HepG2 (cell line): ENCODE results near the gene ALKBH4. TPM values are rescaled to one million over a fixed set of nuclear protein-coding genes. Genes with fewer than 3 reads are reported as not detected.

Experiments used
- ATAC-seq: fragments of 200-7000 bp; cut with Tn5 transposase; 3 replicates; pipeline ENCODE4 v1.9.1; 2020; ENCODE audit warnings: mild to moderate bottlenecking, moderate library complexity
- BruUV-seq: library from RNA; stranded (reverse); fragments of 400-500 nt; replicated peaks from 2 replicates; lab custom pipeline; 2021; lab: Mats Ljungman, UMichigan
- CTCF ChIA-PET: fragments of 300-600 bp; formaldehyde crosslinking; extraction: SDS; loops from one replicate; lab custom pipeline; 2021; ENCODE audit warnings: low total read pairs, inconsistent platforms, low intra/inter-chr PET ratio; lab: Yijun Ruan, JAX
- POLR2A ChIA-PET: fragments of 350-600 bp; sonication (Branson Sonifier 250); formaldehyde crosslinking; loops from one replicate; lab custom pipeline; 2020; ENCODE audit warnings: antibody characterized with exemption, inconsistent platforms; lab: Yijun Ruan, JAX
- DNase-seq: peaks from one replicate; pipeline ENCODE4 v3.0.0-alpha.2; 2015; ENCODE audit warnings: low spot score
- FAIRE-seq: peaks from 3 replicates; lab custom pipeline; 2011; peaks lifted over from hg19 to GRCh38; lab: Jason Lieb, UNC
- H2AFZ ChIP-seq: one replicate; pipeline ENCODE4 v1.6.1; 2011; ENCODE audit warnings: low read length, inconsistent platforms
- H3K27ac ChIP-seq: fragments of 300-600 bp; 3 replicates; pipeline ENCODE4 v1.8.0; 2011; ENCODE audit warnings: mixed run types, mild to moderate bottlenecking, mixed read lengths, low read length, inconsistent platforms; ENCODE audit not compliant: insufficient read depth; ENCODE audit errors: extremely low read length
- H3K27me3 ChIP-seq, 2 experiments: fragments of 200-600 bp in 1 of 2; 2 replicates in 1 of 2; 3 replicates in 1 of 2; pipeline versions ENCODE4 v1.6.0 to v1.8.0; 2011; ENCODE audit warnings: low read length in 2 of 2, mild to moderate bottlenecking in 2 of 2, moderate library complexity in 2 of 2, inconsistent platforms in 1 of 2; ENCODE audit not compliant: insufficient read depth in 2 of 2, control insufficient read depth in 1 of 2
- H3K36me3 ChIP-seq, 2 experiments: fragments of 200-600 bp in 1 of 2; replicated peaks in 1 of 2; 2 replicates in 1 of 2; 3 replicates in 1 of 2; pipeline versions ENCODE4 v1.5.1 to v1.8.0; 2011; ENCODE audit warnings: low read length in 2 of 2, inconsistent platforms in 1 of 2; ENCODE audit not compliant: insufficient read depth in 2 of 2, control insufficient read depth in 1 of 2
- H3K4me1 ChIP-seq: 2 replicates; pipeline ENCODE4 v1.5.1; 2012; ENCODE audit warnings: low read length, inconsistent platforms; ENCODE audit not compliant: insufficient read depth
- H3K4me2 ChIP-seq: 2 replicates; pipeline ENCODE4 v1.6.0; 2011; ENCODE audit warnings: low read depth, low read length, inconsistent platforms
- H3K4me3 ChIP-seq, 3 experiments: fragments of 200-600 bp in 1 of 3; sonication (generic), shearing (Covaris generic) in 1 of 3; replicated peaks in 1 of 3; 2 replicates each; pipeline ENCODE4 v1.5.1; 2011 to 2016; ENCODE audit warnings: low read length in 3 of 3, inconsistent platforms in 2 of 3, low read depth in 2 of 3, mild to moderate bottlenecking in 2 of 3, control low read depth in 1 of 3, mixed read lengths in 1 of 3; ENCODE audit not compliant: insufficient read depth in 1 of 3
- H3K79me2 ChIP-seq: one replicate; pipeline ENCODE4 v1.6.1; 2011; ENCODE audit warnings: low read length, inconsistent platforms; ENCODE audit not compliant: insufficient read depth
- H3K9ac ChIP-seq: 2 replicates; pipeline ENCODE4 v1.6.0; 2011; ENCODE audit warnings: mild to moderate bottlenecking, low read depth, low read length, inconsistent platforms; ENCODE audit not compliant: insufficient read depth
- H3K9me3 ChIP-seq: 2 replicates; pipeline ENCODE4 v1.5.1; 2012; ENCODE audit warnings: mild to moderate bottlenecking, low read length
- H4K20me1 ChIP-seq: 2 replicates; pipeline ENCODE4 v1.6.0; 2011; ENCODE audit warnings: inconsistent platforms, mild to moderate bottlenecking, low read length, moderate library complexity; ENCODE audit not compliant: insufficient read depth
- AGO2 ChIP-seq: fragments of 200-400 bp; formaldehyde crosslinking; optimal IDR thresholded peaks from 2 replicates; pipeline ENCODE3; 2017; ENCODE audit warnings: mild to moderate bottlenecking, low read depth, low read length, moderate library complexity
- ATF6 ChIP-seq: sonication (generic); formaldehyde crosslinking; conservative IDR thresholded peaks from 2 replicates; pipeline ENCODE4 v1.4.0; 2020; ENCODE audit warnings: missing genetic modification reagents
- ZSCAN25 ChIP-seq: sonication (generic); formaldehyde crosslinking; IDR thresholded peaks from 2 replicates; pipeline ENCODE4 v1.8.0; 2022; ENCODE audit warnings: mild to moderate bottlenecking, missing genetic modification reagents
- WGBS: methylation state at CpG from one replicate; pipeline ENCODE4 v1.1.6; 2017; ENCODE audit warnings: low lambda C conversion rate; 5-methylcytosine and 5-hydroxymethylcytosine counted together
- in situ Hi-C: cut with HindIII; loops from 2 replicates; pipeline ENCODE4 v1.10.0; 2017; ENCODE audit warnings: low pct_unique_long_range_greater_than_20kb; ENCODE audit not compliant: extremely low pct_ligation_motif_present
- intact Hi-C: fragments of 100-400 bp; cut with micrococcal nuclease; formaldehyde crosslinking; loops from one replicate; pipeline ENCODE4 v1.10.0; 2022; ENCODE audit not compliant: unreplicated experiment
- polyA plus RNA-seq, 8 experiments: library from polyadenylated mRNA; depleted of rRNA in 3 of 8; stranded (reverse) in 7 of 8; unstranded in 1 of 8; fragments of >200 nt; fragmentation: Illumina TruSeq in 4 of 8; extraction: Trizol in 4 of 8; gene quantifications; 2 replicates each; pipeline versions ENCODE4 v1.2.1 to v1.2.3, GENCODE V29; 2011 to 2016; ENCODE audit warnings: low read depth in 4 of 8, missing spikeins in 1 of 8, mixed read lengths in 1 of 8; ENCODE audit not compliant: insufficient read depth in 1 of 8
- total RNA-seq, 5 experiments: library from RNA; depleted of rRNA; stranded (reverse); fragments of >200 nt; fragmentation: Illumina TruSeq; extraction: Trizol; gene quantifications; 2 replicates each; pipeline ENCODE4 v1.2.3, GENCODE V29; 2016; ENCODE audit warnings: low read depth in 1 of 5

ALKBH4 gene
- total and polyA plus RNA-seq, 2 of the 13 experiments (the other 11 are each of a cell fraction or from before 2014, with no cell fraction given) = 2.6 to 8.8 TPM

GRCh38 chr7:102468478-102469350, 4.1 kb upstream of the ALKBH4 start (continued):
- no peak for TF ChIP-seq ZSCAN25 (CRISPR knock-in tag)

GRCh38 chr7:102467581-102468477, 3.2 kb upstream of the ALKBH4 start:
- DNase-seq = no peak
- no peaks in the 10 kb centered on the region for H3K9me3 ChIP-seq
- H3K27ac ChIP-seq = no peak overlapping the region
- BruUV-seq = no TSS peak
- no peak for FAIRE-seq
- no peak overlapping the region for H3K4me2 ChIP-seq
- H3K9ac ChIP-seq = no peak overlapping the region
- in situ Hi-C loops (no loop called here), intact Hi-C loops (no loop called here)
- H4K20me1 ChIP-seq = no peaks in the 10 kb centered on the region
- no peak for TF ChIP-seq ATF6 (CRISPR knock-in tag)
- peak; percentile 34 for TF ChIP-seq AGO2
- peaks cover 26% of the 10 kb centered on the region for H3K4me1 ChIP-seq
- CTCF ChIA-PET = no interaction called here
- H2AFZ ChIP-seq = no peak overlapping the region
- peaks cover 0 to 5% of the 10 kb centered on the region in 2 experiments; a peak in 2 of 5 replicates for H3K27me3 ChIP-seq
- H3K4me3 ChIP-seq = no peak overlapping the region
- no peak for ATAC-seq
- peaks cover 13% of the 10 kb centered on the region for H3K79me2 ChIP-seq
- 92% methylated on average over 16 of the region's 24 CpGs for WGBS
- POLR2A ChIA-PET = no interaction called here
- peaks cover 0 to 2% of the 10 kb centered on the region in 2 experiments; a peak in 2 of 5 replicates for H3K36me3 ChIP-seq
